Parathyroid adenoma (tissue), 2 donors: ENCODE results near the gene MLXIP.

Experiments
- H2AFZ ChIP-seq: fragments of 300-600 bp; sonication (generic); one replicate; pipeline ENCODE4 v1.7.0; 2017; ENCODE audit warnings: antibody characterized with exemption, mild to moderate bottlenecking
- H3K27ac ChIP-seq: fragments of 300-600 bp; sonication (generic); one replicate; pipeline ENCODE4 v1.7.0; 2017
- H3K27me3 ChIP-seq: fragments of 300-600 bp; sonication (generic); one replicate; pipeline ENCODE4 v1.7.0; 2017; ENCODE audit warnings: low read length; ENCODE audit not compliant: control insufficient read depth, insufficient read depth
- H3K36me3 ChIP-seq: fragments of 300-600 bp; sonication (generic); one replicate; pipeline ENCODE4 v1.7.0; 2017; ENCODE audit warnings: low read length; ENCODE audit not compliant: control insufficient read depth, insufficient read depth
- H3K4me1 ChIP-seq: fragments of 300-600 bp; sonication (generic); one replicate; pipeline ENCODE4 v1.7.0; 2017; ENCODE audit warnings: control low read depth
- H3K4me2 ChIP-seq: fragments of 300-600 bp; sonication (generic); one replicate; pipeline ENCODE4 v1.7.0; 2017; ENCODE audit warnings: low read length
- H3K4me3 ChIP-seq: fragments of 300-600 bp; sonication (generic); one replicate; pipeline ENCODE4 v1.7.0; 2017; ENCODE audit warnings: low read depth, low read length
- H3K79me2 ChIP-seq: fragments of 300-600 bp; sonication (generic); one replicate; pipeline ENCODE4 v1.7.0; 2017; ENCODE audit warnings: control low read depth
- H3K9ac ChIP-seq: fragments of 300-600 bp; sonication (generic); one replicate; pipeline ENCODE4 v1.7.0; 2017; ENCODE audit warnings: mild to moderate bottlenecking
- H3K9me3 ChIP-seq: fragments of 300-600 bp; sonication (generic); one replicate; pipeline ENCODE4 v1.7.0; 2017; ENCODE audit warnings: low read length; ENCODE audit not compliant: control insufficient read depth
- TF ChIP-seq, protein P1 (sequence below): fragments of 300-600 bp; sonication (generic); IDR thresholded peaks from one replicate; pipeline ENCODE4 v1.7.0; 2017; ENCODE audit warnings: antibody characterized with exemption, mild to moderate bottlenecking
- donor health status: primary hyperparathyroidism.

Gene MLXIP

DNA sequence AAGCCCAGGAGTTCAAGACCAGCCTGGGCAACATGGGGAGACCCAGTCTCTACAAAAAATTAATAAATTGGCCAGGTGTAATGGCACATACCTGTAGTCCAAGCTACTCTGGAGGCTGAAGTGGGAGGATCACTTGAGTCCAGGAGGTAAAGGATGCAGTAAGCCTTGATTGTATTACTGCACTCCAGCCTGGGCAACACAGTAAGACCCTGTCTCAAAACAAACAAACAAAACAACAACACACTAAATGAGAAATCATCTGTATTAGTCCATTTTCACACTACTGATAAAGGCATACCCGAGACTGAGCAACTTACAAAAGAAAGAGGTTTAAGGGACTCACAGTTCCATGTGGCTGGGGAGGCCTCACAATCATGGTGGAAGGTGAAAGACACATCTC is 4.7 kb upstream of the MLXIP start:
- Histone ChIP-seq H3K4me1 (peaks cover 7% of the 10 kb centered on the region), H3K9ac (no peak overlapping the region), H3K4me3 (no peak overlapping the region)

DNA sequence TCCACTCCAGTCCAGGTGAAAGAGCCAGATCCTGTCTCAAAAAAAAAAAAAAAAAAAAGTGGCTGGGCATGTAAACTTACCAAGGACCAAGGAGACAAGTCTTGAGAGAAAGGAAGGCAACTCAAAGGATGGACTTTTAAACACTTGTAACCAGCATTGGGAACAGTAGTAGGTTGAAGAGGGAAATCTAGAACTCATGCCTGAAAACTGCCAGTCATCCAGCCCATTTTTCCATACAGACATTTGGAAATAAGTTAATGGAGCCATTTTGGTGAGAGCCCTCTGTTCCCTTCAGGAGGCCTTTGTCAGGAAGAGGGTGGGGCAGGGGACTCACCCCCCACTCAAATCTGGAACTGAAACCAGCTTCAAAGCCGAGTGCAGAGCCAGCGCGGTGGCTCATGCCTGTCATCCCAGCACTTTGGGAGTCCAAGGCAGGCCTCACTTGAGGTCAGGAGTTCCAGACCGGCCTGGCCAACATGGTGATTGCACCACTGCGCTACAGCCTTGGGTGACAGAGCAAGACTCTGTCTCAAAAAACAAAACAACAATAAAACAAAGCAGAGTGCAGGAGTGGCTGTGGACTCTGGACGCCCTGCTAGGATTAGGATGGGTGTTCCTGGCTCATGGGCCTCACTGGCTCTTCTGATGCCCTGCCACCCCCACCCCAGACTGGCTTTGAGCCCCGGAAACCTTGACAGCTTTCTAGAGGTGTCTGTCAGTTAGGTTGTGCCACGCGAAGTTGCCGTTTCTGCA is 1.6 kb upstream of the MLXIP start:
- H3K27ac ChIP-seq = no peak overlapping the region
- TF ChIP-seq, protein P1, sequence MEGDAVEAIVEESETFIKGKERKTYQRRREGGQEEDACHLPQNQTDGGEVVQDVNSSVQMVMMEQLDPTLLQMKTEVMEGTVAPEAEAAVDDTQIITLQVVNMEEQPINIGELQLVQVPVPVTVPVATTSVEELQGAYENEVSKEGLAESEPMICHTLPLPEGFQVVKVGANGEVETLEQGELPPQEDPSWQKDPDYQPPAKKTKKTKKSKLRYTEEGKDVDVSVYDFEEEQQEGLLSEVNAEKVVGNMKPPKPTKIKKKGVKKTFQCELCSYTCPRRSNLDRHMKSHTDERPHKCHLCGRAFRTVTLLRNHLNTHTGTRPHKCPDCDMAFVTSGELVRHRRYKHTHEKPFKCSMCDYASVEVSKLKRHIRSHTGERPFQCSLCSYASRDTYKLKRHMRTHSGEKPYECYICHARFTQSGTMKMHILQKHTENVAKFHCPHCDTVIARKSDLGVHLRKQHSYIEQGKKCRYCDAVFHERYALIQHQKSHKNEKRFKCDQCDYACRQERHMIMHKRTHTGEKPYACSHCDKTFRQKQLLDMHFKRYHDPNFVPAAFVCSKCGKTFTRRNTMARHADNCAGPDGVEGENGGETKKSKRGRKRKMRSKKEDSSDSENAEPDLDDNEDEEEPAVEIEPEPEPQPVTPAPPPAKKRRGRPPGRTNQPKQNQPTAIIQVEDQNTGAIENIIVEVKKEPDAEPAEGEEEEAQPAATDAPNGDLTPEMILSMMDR = no peak
- H3K4me1 ChIP-seq = peaks cover 14% of the 10 kb centered on the region

More for the DNA sequence above, 4.7 kb upstream of the MLXIP start:
- H3K27me3 ChIP-seq = no peaks in the 10 kb centered on the region
- no peaks in the 10 kb centered on the region for H3K79me2 ChIP-seq
- H3K36me3 ChIP-seq = no peaks in the 10 kb centered on the region
- no peak overlapping the region for H3K4me2 ChIP-seq
- H2AFZ ChIP-seq = peak overlapping the region; percentile 23
- TF ChIP-seq, protein P1 = no peak
- no peaks in the 10 kb centered on the region for H3K9me3 ChIP-seq
- H3K27ac ChIP-seq = peak overlapping the region; percentile 75

DNA sequence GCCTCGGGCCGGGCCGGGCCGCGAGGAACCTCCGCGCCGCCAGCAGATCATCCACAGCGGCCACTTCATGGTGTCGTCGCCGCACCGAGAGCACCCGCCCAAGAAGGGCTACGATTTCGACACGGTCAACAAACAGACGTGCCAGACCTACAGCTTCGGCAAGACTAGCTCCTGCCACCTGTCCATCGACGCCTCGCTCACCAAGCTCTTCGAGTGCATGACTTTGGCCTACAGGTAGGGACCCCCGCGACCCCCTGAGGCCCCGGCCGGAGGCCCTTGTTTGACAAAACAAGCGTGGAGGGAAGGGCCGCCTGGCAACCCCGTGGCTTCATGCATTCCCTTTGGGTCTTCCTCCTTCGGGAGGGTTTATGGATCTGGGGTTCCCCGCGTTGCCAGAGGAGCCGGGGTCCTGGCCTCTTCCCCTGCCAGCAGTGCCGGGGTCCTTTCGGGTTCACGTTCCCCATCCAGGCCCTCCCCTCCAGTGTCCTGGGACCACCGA is 526 bp downstream of the MLXIP start:
- Histone ChIP-seq H3K79me2 (peaks cover 41% of the 10 kb centered on the region), H3K36me3 (no peaks in the 10 kb centered on the region), H3K9ac (peak overlapping the region; percentile 49), H3K4me3 (peak overlapping the region; percentile 70), H2AFZ (peak overlapping the region; percentile 75), H3K27ac (peak overlapping the region; percentile 77), H3K27me3 (no peaks in the 10 kb centered on the region), H3K9me3 (no peaks in the 10 kb centered on the region), H3K4me1 (peaks cover 16% of the 10 kb centered on the region), H3K4me2 (peak overlapping the region; percentile 77)
- TF ChIP-seq, protein P1 = no peak

More for the DNA sequence above, 1.6 kb upstream of the MLXIP start:
- no peak overlapping the region for H2AFZ ChIP-seq
- H3K9me3 ChIP-seq = no peaks in the 10 kb centered on the region
- no peaks in the 10 kb centered on the region for H3K36me3 ChIP-seq
- no peaks in the 10 kb centered on the region for H3K27me3 ChIP-seq
- peaks cover 24% of the 10 kb centered on the region for H3K79me2 ChIP-seq
- H3K4me3 ChIP-seq = no peak overlapping the region
- H3K4me2 ChIP-seq = no peak overlapping the region
- no peak overlapping the region for H3K9ac ChIP-seq

DNA sequence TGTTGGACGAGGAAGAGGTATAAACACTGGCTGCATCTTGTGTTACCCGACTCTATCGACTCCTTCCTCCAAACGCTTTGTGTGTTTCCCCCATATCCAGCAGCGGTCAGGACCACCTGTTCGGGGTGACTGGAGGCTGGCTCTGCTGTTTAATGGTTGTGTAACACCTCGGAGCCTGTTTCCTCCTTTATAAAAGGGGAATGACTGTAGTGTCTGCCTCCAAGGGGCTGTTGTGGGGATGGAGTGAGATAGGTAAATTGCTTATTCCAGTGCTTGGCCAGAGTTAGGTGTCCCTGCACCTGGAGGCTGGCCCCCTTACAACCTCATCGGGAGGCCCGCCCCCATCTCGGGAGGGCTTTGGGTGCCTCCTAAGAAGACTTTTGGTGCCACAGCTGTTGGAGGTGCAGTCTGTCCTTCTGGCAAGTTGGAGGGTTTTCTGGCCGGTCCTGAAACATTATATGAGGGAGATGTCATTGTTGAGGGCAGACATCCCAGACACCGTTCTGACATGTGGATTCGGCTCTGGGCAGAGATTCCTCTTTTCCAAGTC is 1.1 kb downstream of the MLXIP start:
- Histone ChIP-seq H3K4me1 (peaks cover 16% of the 10 kb centered on the region), H3K27ac (peak overlapping the region; percentile 77), H3K36me3 (no peaks in the 10 kb centered on the region)

More for the DNA sequence above, 1.1 kb downstream of the MLXIP start:
- Histone ChIP-seq H3K27me3 (no peaks in the 10 kb centered on the region), H3K9me3 (no peaks in the 10 kb centered on the region), H2AFZ (peak overlapping the region; percentile 75), H3K9ac (peak overlapping the region; percentile 49), H3K79me2 (peaks cover 44% of the 10 kb centered on the region), H3K4me2 (peak overlapping the region; percentile 77), H3K4me3 (peak overlapping the region; percentile 70)
- TF ChIP-seq, protein P1 = no peak
